ENCODE measurements around the gene CLEC4E. TPM values are rescaled to one million over a fixed set of nuclear protein-coding genes. Genes with fewer than 3 reads are reported as not detected.

CLEC4E gene, protein sequence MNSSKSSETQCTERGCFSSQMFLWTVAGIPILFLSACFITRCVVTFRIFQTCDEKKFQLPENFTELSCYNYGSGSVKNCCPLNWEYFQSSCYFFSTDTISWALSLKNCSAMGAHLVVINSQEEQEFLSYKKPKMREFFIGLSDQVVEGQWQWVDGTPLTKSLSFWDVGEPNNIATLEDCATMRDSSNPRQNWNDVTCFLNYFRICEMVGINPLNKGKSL
- 0.27 to 0.47 TPM (median 0.36 TPM) in 4 of 5 replicates, not detected in the other for total RNA-seq (2022; extraction: Qiagen RNA extraction)

GRCh38 chr12:8540831-8541230, at the start of gene CLEC4E:
Gene CLEC4E (minus strand): TSS chr12:8540905. CDS start chr12:8540797, 108 bp downstream.

DNA sequence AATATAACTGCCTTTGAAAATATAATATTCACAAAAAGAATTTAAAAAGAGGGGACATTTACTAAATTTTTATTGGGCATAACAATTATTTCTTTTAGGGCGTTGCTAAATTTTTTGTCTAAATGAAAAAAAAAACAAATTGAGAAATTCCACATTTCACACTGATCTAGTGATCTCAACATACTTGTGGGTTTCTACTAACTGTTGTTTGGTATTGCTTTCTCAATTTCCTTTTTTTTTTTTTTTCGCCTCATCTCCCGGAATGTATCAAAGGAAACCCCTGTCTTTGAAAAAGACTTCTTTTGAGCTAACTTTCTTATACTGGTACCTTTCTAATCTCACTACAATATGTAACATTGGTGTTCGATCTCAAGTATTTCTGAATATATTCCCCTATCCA, 27.4 kb downstream of the CLEC4E start, which contains the start of gene CLEC4D:
Gene CLEC4D, plus strand, starts transcription at position 248 of the 400 bp plus-strand sequence. CDS start 230 bp downstream, outside the sequence.

Other genes starting within 250 kb of the CLEC4E start
- not detected in 5 replicates for gene CLEC6A, start 84.9 kb downstream of the CLEC4E start, total RNA-seq (2022; extraction: Qiagen RNA extraction)
- gene CLEC4D, start 27.4 kb downstream of the CLEC4E start, total RNA-seq (2022; extraction: Qiagen RNA extraction): not detected in 5 replicates
- gene AICDA, start 72.0 kb upstream of the CLEC4E start, total RNA-seq (2022; extraction: Qiagen RNA extraction): 0.05 to 0.13 TPM (median 0.11 TPM) in 4 of 5 replicates, not detected in the other
- 0.09 to 0.25 TPM (median 0.14 TPM) in 3 of 5 replicates, not detected in the others for gene MFAP5, start 121.9 kb upstream of the CLEC4E start, total RNA-seq (2022; extraction: Qiagen RNA extraction)
- 15.1 to 17.9 TPM (median 17.3 TPM) in 5 replicates for gene RIMKLB, start 157.1 kb upstream of the CLEC4E start, total RNA-seq (2022; extraction: Qiagen RNA extraction)